SK-N-SH (cell line): ENCODE data around the gene NDRG2.

Experiments
- FOXJ3 ChIP-seq: sonication (generic); formaldehyde crosslinking; IDR thresholded peaks from 2 replicates; pipeline ENCODE4 v1.5.1; 2020; ENCODE audit warnings: mild to moderate bottlenecking, missing genetic modification reagents
- RFX5 ChIP-seq: IDR thresholded peaks from 2 replicates; pipeline ENCODE4 v1.6.1; 2012; ENCODE audit warnings: mild to moderate bottlenecking, improper control_type of control experiment, low read length
- TAF1 ChIP-seq: IDR thresholded peaks from 2 replicates; pipeline ENCODE4 v1.6.1; 2012; ENCODE audit warnings: low read depth, mild to moderate bottlenecking, low read length, moderate library complexity, borderline replicate concordance
- TF ChIP-seq, protein P1 (sequence below): fragments of 200-600 bp; sonication (generic); IDR thresholded peaks from 2 replicates; pipeline ENCODE4 v1.6.1; 2017; ENCODE audit warnings: antibody characterized with exemption, mild to moderate bottlenecking, moderate library complexity

DNA sequence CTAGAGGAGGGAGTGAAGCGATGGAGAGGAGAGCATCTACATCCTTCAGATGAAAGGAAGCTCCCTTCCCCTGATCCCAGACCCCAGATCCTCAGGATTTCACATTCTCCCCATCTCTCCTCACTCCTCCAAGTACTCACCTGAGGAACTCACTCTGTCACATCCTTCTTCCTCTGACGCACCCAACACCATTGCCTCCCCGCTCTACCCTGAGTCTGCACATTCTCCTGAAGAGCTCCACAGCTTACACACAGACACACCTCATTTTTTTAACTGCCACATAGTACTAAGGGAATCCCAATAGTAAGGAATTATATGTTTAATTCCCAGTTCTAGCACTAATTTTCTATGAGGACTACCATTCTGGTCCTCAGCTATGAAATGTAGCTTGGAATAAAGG is 51.4 kb downstream of the NDRG2 start:
- no peak for TF ChIP-seq FOXJ3 (CRISPR knock-in tag)
- TF ChIP-seq TAF1, result no peak
- TF ChIP-seq, protein P1, sequence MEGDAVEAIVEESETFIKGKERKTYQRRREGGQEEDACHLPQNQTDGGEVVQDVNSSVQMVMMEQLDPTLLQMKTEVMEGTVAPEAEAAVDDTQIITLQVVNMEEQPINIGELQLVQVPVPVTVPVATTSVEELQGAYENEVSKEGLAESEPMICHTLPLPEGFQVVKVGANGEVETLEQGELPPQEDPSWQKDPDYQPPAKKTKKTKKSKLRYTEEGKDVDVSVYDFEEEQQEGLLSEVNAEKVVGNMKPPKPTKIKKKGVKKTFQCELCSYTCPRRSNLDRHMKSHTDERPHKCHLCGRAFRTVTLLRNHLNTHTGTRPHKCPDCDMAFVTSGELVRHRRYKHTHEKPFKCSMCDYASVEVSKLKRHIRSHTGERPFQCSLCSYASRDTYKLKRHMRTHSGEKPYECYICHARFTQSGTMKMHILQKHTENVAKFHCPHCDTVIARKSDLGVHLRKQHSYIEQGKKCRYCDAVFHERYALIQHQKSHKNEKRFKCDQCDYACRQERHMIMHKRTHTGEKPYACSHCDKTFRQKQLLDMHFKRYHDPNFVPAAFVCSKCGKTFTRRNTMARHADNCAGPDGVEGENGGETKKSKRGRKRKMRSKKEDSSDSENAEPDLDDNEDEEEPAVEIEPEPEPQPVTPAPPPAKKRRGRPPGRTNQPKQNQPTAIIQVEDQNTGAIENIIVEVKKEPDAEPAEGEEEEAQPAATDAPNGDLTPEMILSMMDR, result no peak
- TF ChIP-seq RFX5, result no peak
